ENCODE measurements around the gene COL5A1.

COL5A1 gene

GRCh38 chr9:134869554-134870300, 228.1 kb downstream of the COL5A1 start:
- ChIA-PET POLR2A (no interaction called here), CTCF (no interaction called here)
- no peak for TF ChIP-seq CTCF (IDR thresholded peaks at IDR 0.05; ENCODE audit: control extremely low read depth, extremely low read depth, low read depth, missing control alignments)
- DNase-seq (ENCODE audit: extremely low spot score) = no peak

GRCh38 chr9:134870301-134870694, 228.7 kb downstream of the COL5A1 start:
- no peak for TF ChIP-seq CTCF (IDR thresholded peaks at IDR 0.05; ENCODE audit: control extremely low read depth, extremely low read depth, low read depth, missing control alignments)
- no peak for DNase-seq (ENCODE audit: extremely low spot score)
- ChIA-PET POLR2A (no interaction called here), CTCF (no interaction called here)

GRCh38 chr9:134870746-134871662, 229.4 kb downstream of the COL5A1 start:
- DNase-seq (ENCODE audit: extremely low spot score) = no peak
- TF ChIP-seq CTCF (IDR thresholded peaks at IDR 0.05; ENCODE audit: control extremely low read depth, extremely low read depth, low read depth, missing control alignments) = no peak
- ChIA-PET POLR2A (no interaction called here), CTCF (no interaction called here)

GRCh38 chr9:134871697-134872340, 230.2 kb downstream of the COL5A1 start:
- DNase-seq (ENCODE audit: extremely low spot score) = no peak
- TF ChIP-seq CTCF (IDR thresholded peaks at IDR 0.05; ENCODE audit: control extremely low read depth, extremely low read depth, low read depth, missing control alignments) = no peak
- ChIA-PET CTCF (no interaction called here), POLR2A (no interaction called here)

GRCh38 chr9:134872482-134873231, 231.1 kb downstream of the COL5A1 start:
- TF ChIP-seq CTCF (IDR thresholded peaks at IDR 0.05; ENCODE audit: control extremely low read depth, extremely low read depth, low read depth, missing control alignments) = no peak
- POLR2A ChIA-PET = no interaction called here
- CTCF ChIA-PET = no interaction called here
- DNase-seq (ENCODE audit: extremely low spot score) = no peak

- DNase-seq (ENCODE audit: extremely low spot score) = no peak
- CTCF ChIA-PET = interaction anchor here (2.7 kb wide), 1 partner anchor 13 kb away, joined by 7 read pairs; no protein-coding TSS in a partner anchor
- TF ChIP-seq CTCF (IDR thresholded peaks at IDR 0.05; ENCODE audit: control extremely low read depth, extremely low read depth, low read depth, missing control alignments) = no peak
- POLR2A ChIA-PET = no interaction called here
Measured at GRCh38 chr9:134875371-134875770, 233.8 kb downstream of the COL5A1 start.
